ENCODE data around the gene CAMK1D. TPM values are rescaled to one million over a fixed set of nuclear protein-coding genes. Genes with fewer than 3 reads are reported as not detected.

Gene CAMK1D
- total and polyA plus RNA-seq, 2 experiments from 2014 or later = 4.6 to 7.2 TPM

DNA sequence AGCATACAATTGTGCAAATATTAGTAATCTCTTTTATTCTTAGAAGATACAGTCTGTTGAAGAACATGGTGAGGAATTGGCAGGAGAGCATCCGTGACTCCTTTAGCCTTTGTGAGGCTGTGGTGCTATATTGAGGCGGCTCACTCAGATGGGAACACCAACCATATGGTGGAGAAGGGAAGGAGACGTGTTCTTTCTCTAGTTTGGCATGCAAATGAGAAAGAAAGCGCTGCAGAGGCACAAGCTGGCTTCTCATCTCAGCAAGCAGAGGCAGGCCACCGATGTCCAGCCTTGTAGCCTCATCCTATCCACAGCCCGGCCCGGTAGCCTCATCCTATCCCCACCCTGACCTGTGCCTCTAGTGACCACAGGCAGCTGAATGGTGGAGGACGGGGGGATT is 288.3 kb downstream of the CAMK1D start:
- ATAC-seq = no peak
- TF ChIP-seq ZNF331 (CRISPR knock-in tag; IDR thresholded peaks at IDR 0.05; ENCODE audit: low read depth) = no peak
- TF ChIP-seq, protein P1, sequence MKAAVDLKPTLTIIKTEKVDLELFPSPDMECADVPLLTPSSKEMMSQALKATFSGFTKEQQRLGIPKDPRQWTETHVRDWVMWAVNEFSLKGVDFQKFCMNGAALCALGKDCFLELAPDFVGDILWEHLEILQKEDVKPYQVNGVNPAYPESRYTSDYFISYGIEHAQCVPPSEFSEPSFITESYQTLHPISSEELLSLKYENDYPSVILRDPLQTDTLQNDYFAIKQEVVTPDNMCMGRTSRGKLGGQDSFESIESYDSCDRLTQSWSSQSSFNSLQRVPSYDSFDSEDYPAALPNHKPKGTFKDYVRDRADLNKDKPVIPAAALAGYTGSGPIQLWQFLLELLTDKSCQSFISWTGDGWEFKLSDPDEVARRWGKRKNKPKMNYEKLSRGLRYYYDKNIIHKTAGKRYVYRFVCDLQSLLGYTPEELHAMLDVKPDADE (IDR thresholded peaks at IDR 0.05) = no peak
- no peak for TF ChIP-seq CTCF (conservative IDR thresholded peaks at IDR 0.05; ENCODE audit: low read depth in 2 of 2)
- TF ChIP-seq, protein P2, sequence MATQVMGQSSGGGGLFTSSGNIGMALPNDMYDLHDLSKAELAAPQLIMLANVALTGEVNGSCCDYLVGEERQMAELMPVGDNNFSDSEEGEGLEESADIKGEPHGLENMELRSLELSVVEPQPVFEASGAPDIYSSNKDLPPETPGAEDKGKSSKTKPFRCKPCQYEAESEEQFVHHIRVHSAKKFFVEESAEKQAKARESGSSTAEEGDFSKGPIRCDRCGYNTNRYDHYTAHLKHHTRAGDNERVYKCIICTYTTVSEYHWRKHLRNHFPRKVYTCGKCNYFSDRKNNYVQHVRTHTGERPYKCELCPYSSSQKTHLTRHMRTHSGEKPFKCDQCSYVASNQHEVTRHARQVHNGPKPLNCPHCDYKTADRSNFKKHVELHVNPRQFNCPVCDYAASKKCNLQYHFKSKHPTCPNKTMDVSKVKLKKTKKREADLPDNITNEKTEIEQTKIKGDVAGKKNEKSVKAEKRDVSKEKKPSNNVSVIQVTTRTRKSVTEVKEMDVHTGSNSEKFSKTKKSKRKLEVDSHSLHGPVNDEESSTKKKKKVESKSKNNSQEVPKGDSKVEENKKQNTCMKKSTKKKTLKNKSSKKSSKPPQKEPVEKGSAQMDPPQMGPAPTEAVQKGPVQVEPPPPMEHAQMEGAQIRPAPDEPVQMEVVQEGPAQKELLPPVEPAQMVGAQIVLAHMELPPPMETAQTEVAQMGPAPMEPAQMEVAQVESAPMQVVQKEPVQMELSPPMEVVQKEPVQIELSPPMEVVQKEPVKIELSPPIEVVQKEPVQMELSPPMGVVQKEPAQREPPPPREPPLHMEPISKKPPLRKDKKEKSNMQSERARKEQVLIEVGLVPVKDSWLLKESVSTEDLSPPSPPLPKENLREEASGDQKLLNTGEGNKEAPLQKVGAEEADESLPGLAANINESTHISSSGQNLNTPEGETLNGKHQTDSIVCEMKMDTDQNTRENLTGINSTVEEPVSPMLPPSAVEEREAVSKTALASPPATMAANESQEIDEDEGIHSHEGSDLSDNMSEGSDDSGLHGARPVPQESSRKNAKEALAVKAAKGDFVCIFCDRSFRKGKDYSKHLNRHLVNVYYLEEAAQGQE (IDR thresholded peaks at IDR 0.05; ENCODE audit: unreplicated experiment) = no peak
- TF ChIP-seq NANOG (IDR thresholded peaks at IDR 0.05; ENCODE audit: borderline replicate concordance) = no peak
- TF ChIP-seq CREB1 (CRISPR knock-in tag; IDR thresholded peaks at IDR 0.05; ENCODE audit: low read depth) = no peak
- TF ChIP-seq, protein P3, sequence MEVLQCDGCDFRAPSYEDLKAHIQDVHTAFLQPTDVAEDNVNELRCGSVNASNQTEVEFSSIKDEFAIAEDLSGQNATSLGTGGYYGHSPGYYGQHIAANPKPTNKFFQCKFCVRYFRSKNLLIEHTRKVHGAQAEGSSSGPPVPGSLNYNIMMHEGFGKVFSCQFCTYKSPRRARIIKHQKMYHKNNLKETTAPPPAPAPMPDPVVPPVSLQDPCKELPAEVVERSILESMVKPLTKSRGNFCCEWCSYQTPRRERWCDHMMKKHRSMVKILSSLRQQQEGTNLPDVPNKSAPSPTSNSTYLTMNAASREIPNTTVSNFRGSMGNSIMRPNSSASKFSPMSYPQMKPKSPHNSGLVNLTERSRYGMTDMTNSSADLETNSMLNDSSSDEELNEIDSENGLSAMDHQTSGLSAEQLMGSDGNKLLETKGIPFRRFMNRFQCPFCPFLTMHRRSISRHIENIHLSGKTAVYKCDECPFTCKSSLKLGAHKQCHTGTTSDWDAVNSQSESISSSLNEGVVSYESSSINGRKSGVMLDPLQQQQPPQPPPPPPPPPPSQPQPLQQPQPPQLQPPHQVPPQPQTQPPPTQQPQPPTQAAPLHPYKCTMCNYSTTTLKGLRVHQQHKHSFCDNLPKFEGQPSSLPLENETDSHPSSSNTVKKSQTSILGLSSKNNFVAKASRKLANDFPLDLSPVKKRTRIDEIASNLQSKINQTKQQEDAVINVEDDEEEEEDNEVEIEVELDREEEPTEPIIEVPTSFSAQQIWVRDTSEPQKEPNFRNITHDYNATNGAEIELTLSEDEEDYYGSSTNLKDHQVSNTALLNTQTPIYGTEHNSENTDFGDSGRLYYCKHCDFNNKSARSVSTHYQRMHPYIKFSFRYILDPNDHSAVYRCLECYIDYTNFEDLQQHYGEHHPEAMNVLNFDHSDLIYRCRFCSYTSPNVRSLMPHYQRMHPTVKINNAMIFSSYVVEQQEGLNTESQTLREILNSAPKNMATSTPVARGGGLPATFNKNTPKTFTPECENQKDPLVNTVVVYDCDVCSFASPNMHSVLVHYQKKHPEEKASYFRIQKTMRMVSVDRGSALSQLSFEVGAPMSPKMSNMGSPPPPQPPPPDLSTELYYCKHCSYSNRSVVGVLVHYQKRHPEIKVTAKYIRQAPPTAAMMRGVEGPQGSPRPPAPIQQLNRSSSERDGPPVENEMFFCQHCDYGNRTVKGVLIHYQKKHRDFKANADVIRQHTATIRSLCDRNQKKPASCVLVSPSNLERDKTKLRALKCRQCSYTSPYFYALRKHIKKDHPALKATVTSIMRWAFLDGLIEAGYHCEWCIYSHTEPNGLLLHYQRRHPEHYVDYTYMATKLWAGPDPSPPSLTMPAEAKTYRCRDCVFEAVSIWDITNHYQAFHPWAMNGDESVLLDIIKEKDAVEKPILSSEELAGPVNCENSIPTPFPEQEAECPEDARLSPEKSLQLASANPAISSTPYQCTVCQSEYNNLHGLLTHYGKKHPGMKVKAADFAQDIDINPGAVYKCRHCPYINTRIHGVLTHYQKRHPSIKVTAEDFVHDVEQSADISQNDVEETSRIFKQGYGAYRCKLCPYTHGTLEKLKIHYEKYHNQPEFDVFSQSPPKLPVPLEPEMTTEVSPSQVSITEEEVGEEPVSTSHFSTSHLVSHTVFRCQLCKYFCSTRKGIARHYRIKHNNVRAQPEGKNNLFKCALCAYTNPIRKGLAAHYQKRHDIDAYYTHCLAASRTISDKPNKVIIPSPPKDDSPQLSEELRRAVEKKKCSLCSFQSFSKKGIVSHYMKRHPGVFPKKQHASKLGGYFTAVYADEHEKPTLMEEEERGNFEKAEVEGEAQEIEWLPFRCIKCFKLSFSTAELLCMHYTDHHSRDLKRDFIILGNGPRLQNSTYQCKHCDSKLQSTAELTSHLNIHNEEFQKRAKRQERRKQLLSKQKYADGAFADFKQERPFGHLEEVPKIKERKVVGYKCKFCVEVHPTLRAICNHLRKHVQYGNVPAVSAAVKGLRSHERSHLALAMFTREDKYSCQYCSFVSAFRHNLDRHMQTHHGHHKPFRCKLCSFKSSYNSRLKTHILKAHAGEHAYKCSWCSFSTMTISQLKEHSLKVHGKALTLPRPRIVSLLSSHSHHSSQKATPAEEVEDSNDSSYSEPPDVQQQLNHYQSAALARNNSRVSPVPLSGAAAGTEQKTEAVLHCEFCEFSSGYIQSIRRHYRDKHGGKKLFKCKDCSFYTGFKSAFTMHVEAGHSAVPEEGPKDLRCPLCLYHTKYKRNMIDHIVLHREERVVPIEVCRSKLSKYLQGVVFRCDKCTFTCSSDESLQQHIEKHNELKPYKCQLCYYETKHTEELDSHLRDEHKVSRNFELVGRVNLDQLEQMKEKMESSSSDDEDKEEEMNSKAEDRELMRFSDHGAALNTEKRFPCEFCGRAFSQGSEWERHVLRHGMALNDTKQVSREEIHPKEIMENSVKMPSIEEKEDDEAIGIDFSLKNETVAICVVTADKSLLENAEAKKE (CRISPR knock-in tag; IDR thresholded peaks at IDR 0.05) = no peak
- no peak for TF ChIP-seq EZH2phosphoT487 (IDR thresholded peaks at IDR 0.05; ENCODE audit: unreplicated experiment)
- no peak for TF ChIP-seq JUNB (IDR thresholded peaks at IDR 0.05; ENCODE audit: unreplicated experiment)
- TF ChIP-seq POLR2AphosphoS5 (IDR thresholded peaks at IDR 0.05; ENCODE audit: low read depth) = no peak
- TF ChIP-seq STAT1 (IDR thresholded peaks at IDR 0.05; ENCODE audit: unreplicated experiment) = no peak
- TF ChIP-seq EZH2 (IDR thresholded peaks at IDR 0.05; ENCODE audit: low read depth, unreplicated experiment) = no peak
- TF ChIP-seq ZNF114 (CRISPR knock-in tag; IDR thresholded peaks at IDR 0.05) = no peak
- H3K27ac Mint-ChIP-seq = no peak overlapping the region
- peaks cover 6% of the 10 kb centered on the region for H3K27me3 Mint-ChIP-seq (ENCODE audit: insufficient read depth, low read depth, poor library complexity)
- H3F3A ChIP-seq (replicated peaks; ENCODE audit: low read depth) = no peaks in the 10 kb centered on the region
- no peaks in the 10 kb centered on the region for H3K9me2 ChIP-seq (ENCODE audit: insufficient read depth)
- no peaks in the 10 kb centered on the region for H3K9me3 Mint-ChIP-seq
- H2AFZ ChIP-seq = no peak overlapping the region
- H3K4me3 Mint-ChIP-seq = no peak overlapping the region
- no peak for DNase-seq (ENCODE audit: low spot score)
- H3K27ac ChIP-seq (ENCODE audit: low read depth) = no peak overlapping the region
- H3K4me2 ChIP-seq = no peak overlapping the region
- peaks cover 19% of the 10 kb centered on the region for H3K4me1 Mint-ChIP-seq
- H3K4me3 ChIP-seq = no peak overlapping the region
- H3K36me3 Mint-ChIP-seq (ENCODE audit: low read depth) = no peaks in the 10 kb centered on the region; the same call in 2 of the 3 replicates
- H3K27me3 ChIP-seq (ENCODE audit: insufficient read depth) = no peaks in the 10 kb centered on the region
- H3K79me2 ChIP-seq (replicated peaks; ENCODE audit: insufficient read depth) = no peaks in the 10 kb centered on the region
- H3K4me1 ChIP-seq (ENCODE audit: insufficient read depth) = peaks cover 13% of the 10 kb centered on the region
- H4K20me1 ChIP-seq (replicated peaks; ENCODE audit: insufficient read depth) = no peaks in the 10 kb centered on the region; the same call in 1 of the 2 replicates
- no peaks in the 10 kb centered on the region for H3K36me3 ChIP-seq (ENCODE audit: insufficient read depth)
